HepG2 (cell line): Measurements from ENCODE around the gene SMIM36. TPM values are rescaled to one million over a fixed set of nuclear protein-coding genes. Genes with fewer than 3 reads are reported as not detected.

ENCODE experiments used
- ARNT2 ChIP-seq: sonication (generic); formaldehyde crosslinking; IDR thresholded peaks from 2 replicates; pipeline ENCODE4 v1.8.0; 2022; ENCODE audit warnings: mild to moderate bottlenecking, low read depth, missing genetic modification reagents, moderate library complexity
- ELF4 ChIP-seq: sonication (generic); formaldehyde crosslinking; IDR thresholded peaks from 2 replicates; pipeline ENCODE4 v1.5.0; 2020; ENCODE audit warnings: missing genetic modification reagents, mild to moderate bottlenecking, moderate library complexity, borderline replicate concordance
- HOXA3 ChIP-seq: sonication (generic); formaldehyde crosslinking; IDR thresholded peaks from 2 replicates; pipeline ENCODE4 v1.5.0; 2020; ENCODE audit warnings: missing genetic modification reagents
- HOXA7 ChIP-seq: sonication (generic); formaldehyde crosslinking; IDR thresholded peaks from 2 replicates; pipeline ENCODE4 v1.8.1; 2022; ENCODE audit warnings: mild to moderate bottlenecking, missing genetic modification reagents, moderate library complexity
- ISX ChIP-seq: sonication (generic); formaldehyde crosslinking; conservative IDR thresholded peaks from 2 replicates; pipeline ENCODE4 v1.5.0; 2020; ENCODE audit warnings: missing genetic modification reagents
- RFXANK ChIP-seq: IDR thresholded peaks from 2 replicates; pipeline ENCODE4 v1.6.1; 2016
- ZBTB7B ChIP-seq: sonication (generic); formaldehyde crosslinking; IDR thresholded peaks from 2 replicates; pipeline ENCODE4 v1.4.0; 2020; ENCODE audit warnings: missing genetic modification reagents
- ZFP36L1 ChIP-seq: sonication (generic); formaldehyde crosslinking; IDR thresholded peaks from 2 replicates; pipeline ENCODE4 v1.8.0; 2022; ENCODE audit warnings: mild to moderate bottlenecking, missing genetic modification reagents, moderate library complexity
- ZNF547 ChIP-seq: sonication (generic); formaldehyde crosslinking; IDR thresholded peaks from 2 replicates; pipeline ENCODE4 v1.5.1; 2020; ENCODE audit warnings: mild to moderate bottlenecking, missing genetic modification reagents
- ZNF777 ChIP-seq: sonication (generic); formaldehyde crosslinking; IDR thresholded peaks from 2 replicates; pipeline ENCODE4 v1.4.0; 2020; ENCODE audit warnings: missing genetic modification reagents
- ZNF792 ChIP-seq: IDR thresholded peaks from 2 replicates; pipeline ENCODE4 v1.6.1; 2016
- polyA plus RNA-seq, 8 experiments: library from polyadenylated mRNA; depleted of rRNA in 3 of 8; stranded (reverse) in 7 of 8; unstranded in 1 of 8; fragments of >200 nt; fragmentation: Illumina TruSeq in 4 of 8; extraction: Trizol in 4 of 8; gene quantifications; 2 replicates each; pipeline versions ENCODE4 v1.2.1 to v1.2.3, GENCODE V29; 2011 to 2016; ENCODE audit warnings: low read depth in 4 of 8, missing spikeins in 1 of 8, mixed read lengths in 1 of 8; ENCODE audit not compliant: insufficient read depth in 1 of 8
- total RNA-seq, 5 experiments: library from RNA; depleted of rRNA; stranded (reverse); fragments of >200 nt; fragmentation: Illumina TruSeq; extraction: Trizol; gene quantifications; 2 replicates each; pipeline ENCODE4 v1.2.3, GENCODE V29; 2016; ENCODE audit warnings: low read depth in 1 of 5
- TF ChIP-seq, protein P1 (sequence below): sonication (generic); formaldehyde crosslinking; IDR thresholded peaks from 2 replicates; pipeline ENCODE4 v1.4.0; 2020; ENCODE audit warnings: missing genetic modification reagents, borderline replicate concordance
- TF ChIP-seq, protein P2 (sequence below): sonication (generic); formaldehyde crosslinking; IDR thresholded peaks from 2 replicates; pipeline ENCODE4 v1.4.0; 2020; ENCODE audit warnings: missing genetic modification reagents
- TF ChIP-seq, protein P3 (sequence below): sonication (generic); formaldehyde crosslinking; IDR thresholded peaks from 2 replicates; pipeline ENCODE4 v1.4.0; 2020; ENCODE audit warnings: missing genetic modification reagents, mild to moderate bottlenecking, borderline replicate concordance
- TF ChIP-seq, protein P4 (sequence below): sonication (generic); formaldehyde crosslinking; IDR thresholded peaks from 2 replicates; pipeline ENCODE4 v1.5.1; 2020; ENCODE audit warnings: mild to moderate bottlenecking, missing genetic modification reagents, moderate library complexity
- TF ChIP-seq, protein P5 (sequence below): IDR thresholded peaks from 2 replicates; pipeline ENCODE4 v1.6.1; 2016; ENCODE audit warnings: missing compliant biosample characterization, missing genetic modification reagents, borderline replicate concordance

The SMIM36 gene
- total and polyA plus RNA-seq, 2 of the 13 experiments (the other 11 are each of a cell fraction or from before 2014, with no cell fraction given) = not detected

DNA sequence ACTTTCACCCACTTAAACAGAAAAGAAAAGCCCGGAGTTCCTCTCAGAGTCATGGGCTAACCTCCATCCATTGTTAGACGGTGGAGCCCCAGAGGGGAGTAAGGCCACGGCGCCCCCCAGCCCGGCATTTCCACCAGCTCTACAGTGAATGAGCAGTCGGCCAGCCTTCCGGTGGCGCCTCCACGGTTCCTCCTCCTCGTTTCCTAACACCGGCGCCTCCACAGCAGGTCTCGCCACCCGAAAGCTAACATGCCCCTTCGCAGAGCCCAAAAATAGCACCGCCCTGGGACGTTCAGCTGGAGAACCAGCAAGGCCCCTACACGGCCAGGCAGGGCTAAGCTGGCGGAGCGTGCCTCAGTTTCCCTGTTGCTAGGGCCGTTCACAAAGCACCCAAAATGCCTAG is 90.5 kb downstream of the SMIM36 start (continued):
- TF ChIP-seq, protein P1, sequence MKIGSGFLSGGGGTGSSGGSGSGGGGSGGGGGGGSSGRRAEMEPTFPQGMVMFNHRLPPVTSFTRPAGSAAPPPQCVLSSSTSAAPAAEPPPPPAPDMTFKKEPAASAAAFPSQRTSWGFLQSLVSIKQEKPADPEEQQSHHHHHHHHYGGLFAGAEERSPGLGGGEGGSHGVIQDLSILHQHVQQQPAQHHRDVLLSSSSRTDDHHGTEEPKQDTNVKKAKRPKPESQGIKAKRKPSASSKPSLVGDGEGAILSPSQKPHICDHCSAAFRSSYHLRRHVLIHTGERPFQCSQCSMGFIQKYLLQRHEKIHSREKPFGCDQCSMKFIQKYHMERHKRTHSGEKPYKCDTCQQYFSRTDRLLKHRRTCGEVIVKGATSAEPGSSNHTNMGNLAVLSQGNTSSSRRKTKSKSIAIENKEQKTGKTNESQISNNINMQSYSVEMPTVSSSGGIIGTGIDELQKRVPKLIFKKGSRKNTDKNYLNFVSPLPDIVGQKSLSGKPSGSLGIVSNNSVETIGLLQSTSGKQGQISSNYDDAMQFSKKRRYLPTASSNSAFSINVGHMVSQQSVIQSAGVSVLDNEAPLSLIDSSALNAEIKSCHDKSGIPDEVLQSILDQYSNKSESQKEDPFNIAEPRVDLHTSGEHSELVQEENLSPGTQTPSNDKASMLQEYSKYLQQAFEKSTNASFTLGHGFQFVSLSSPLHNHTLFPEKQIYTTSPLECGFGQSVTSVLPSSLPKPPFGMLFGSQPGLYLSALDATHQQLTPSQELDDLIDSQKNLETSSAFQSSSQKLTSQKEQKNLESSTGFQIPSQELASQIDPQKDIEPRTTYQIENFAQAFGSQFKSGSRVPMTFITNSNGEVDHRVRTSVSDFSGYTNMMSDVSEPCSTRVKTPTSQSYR (CRISPR knock-in tag) = no peak
- 0 out of 2 replicates have a peak, but pooled peaks have one; percentile 47 for TF ChIP-seq ZFP36L1 (CRISPR knock-in tag)
- TF ChIP-seq, protein P2, sequence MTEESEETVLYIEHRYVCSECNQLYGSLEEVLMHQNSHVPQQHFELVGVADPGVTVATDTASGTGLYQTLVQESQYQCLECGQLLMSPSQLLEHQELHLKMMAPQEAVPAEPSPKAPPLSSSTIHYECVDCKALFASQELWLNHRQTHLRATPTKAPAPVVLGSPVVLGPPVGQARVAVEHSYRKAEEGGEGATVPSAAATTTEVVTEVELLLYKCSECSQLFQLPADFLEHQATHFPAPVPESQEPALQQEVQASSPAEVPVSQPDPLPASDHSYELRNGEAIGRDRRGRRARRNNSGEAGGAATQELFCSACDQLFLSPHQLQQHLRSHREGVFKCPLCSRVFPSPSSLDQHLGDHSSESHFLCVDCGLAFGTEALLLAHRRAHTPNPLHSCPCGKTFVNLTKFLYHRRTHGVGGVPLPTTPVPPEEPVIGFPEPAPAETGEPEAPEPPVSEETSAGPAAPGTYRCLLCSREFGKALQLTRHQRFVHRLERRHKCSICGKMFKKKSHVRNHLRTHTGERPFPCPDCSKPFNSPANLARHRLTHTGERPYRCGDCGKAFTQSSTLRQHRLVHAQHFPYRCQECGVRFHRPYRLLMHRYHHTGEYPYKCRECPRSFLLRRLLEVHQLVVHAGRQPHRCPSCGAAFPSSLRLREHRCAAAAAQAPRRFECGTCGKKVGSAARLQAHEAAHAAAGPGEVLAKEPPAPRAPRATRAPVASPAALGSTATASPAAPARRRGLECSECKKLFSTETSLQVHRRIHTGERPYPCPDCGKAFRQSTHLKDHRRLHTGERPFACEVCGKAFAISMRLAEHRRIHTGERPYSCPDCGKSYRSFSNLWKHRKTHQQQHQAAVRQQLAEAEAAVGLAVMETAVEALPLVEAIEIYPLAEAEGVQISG (CRISPR knock-in tag) = no peak
- TF ChIP-seq ZNF547 (CRISPR knock-in tag) = peak; percentile 20; the same call in 1 of the 2 replicates
- TF ChIP-seq, protein P3, sequence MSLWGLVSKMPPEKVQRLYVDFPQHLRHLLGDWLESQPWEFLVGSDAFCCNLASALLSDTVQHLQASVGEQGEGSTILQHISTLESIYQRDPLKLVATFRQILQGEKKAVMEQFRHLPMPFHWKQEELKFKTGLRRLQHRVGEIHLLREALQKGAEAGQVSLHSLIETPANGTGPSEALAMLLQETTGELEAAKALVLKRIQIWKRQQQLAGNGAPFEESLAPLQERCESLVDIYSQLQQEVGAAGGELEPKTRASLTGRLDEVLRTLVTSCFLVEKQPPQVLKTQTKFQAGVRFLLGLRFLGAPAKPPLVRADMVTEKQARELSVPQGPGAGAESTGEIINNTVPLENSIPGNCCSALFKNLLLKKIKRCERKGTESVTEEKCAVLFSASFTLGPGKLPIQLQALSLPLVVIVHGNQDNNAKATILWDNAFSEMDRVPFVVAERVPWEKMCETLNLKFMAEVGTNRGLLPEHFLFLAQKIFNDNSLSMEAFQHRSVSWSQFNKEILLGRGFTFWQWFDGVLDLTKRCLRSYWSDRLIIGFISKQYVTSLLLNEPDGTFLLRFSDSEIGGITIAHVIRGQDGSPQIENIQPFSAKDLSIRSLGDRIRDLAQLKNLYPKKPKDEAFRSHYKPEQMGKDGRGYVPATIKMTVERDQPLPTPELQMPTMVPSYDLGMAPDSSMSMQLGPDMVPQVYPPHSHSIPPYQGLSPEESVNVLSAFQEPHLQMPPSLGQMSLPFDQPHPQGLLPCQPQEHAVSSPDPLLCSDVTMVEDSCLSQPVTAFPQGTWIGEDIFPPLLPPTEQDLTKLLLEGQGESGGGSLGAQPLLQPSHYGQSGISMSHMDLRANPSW (CRISPR knock-in tag) = no peak
- peak; percentile 9; the same call in 1 of the 2 replicates for TF ChIP-seq ZNF792 (CRISPR knock-in tag)
- no peak for TF ChIP-seq RFXANK (CRISPR knock-in tag)
- no peak for TF ChIP-seq HOXA7 (CRISPR knock-in tag)
- TF ChIP-seq, protein P4, sequence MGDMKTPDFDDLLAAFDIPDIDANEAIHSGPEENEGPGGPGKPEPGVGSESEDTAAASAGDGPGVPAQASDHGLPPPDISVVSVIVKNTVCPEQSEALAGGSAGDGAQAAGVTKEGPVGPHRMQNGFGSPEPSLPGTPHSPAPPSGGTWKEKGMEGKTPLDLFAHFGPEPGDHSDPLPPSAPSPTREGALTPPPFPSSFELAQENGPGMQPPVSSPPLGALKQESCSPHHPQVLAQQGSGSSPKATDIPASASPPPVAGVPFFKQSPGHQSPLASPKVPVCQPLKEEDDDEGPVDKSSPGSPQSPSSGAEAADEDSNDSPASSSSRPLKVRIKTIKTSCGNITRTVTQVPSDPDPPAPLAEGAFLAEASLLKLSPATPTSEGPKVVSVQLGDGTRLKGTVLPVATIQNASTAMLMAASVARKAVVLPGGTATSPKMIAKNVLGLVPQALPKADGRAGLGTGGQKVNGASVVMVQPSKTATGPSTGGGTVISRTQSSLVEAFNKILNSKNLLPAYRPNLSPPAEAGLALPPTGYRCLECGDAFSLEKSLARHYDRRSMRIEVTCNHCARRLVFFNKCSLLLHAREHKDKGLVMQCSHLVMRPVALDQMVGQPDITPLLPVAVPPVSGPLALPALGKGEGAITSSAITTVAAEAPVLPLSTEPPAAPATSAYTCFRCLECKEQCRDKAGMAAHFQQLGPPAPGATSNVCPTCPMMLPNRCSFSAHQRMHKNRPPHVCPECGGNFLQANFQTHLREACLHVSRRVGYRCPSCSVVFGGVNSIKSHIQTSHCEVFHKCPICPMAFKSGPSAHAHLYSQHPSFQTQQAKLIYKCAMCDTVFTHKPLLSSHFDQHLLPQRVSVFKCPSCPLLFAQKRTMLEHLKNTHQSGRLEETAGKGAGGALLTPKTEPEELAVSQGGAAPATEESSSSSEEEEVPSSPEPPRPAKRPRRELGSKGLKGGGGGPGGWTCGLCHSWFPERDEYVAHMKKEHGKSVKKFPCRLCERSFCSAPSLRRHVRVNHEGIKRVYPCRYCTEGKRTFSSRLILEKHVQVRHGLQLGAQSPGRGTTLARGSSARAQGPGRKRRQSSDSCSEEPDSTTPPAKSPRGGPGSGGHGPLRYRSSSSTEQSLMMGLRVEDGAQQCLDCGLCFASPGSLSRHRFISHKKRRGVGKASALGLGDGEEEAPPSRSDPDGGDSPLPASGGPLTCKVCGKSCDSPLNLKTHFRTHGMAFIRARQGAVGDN (CRISPR knock-in tag) = peak; percentile 83; the same call in 1 of the 2 replicates
- no peak for TF ChIP-seq ISX (CRISPR knock-in tag)
- 0 out of 2 replicates have a peak, but pooled peaks have one; percentile 18 for TF ChIP-seq ARNT2
- TF ChIP-seq, protein P5, sequence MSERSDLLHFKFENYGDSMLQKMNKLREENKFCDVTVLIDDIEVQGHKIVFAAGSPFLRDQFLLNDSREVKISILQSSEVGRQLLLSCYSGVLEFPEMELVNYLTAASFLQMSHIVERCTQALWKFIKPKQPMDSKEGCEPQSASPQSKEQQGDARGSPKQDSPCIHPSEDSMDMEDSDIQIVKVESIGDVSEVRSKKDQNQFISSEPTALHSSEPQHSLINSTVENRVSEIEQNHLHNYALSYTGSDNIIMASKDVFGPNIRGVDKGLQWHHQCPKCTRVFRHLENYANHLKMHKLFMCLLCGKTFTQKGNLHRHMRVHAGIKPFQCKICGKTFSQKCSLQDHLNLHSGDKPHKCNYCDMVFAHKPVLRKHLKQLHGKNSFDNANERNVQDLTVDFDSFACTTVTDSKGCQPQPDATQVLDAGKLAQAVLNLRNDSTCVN = no peak
- peak; percentile 7; the same call in 1 of the 2 replicates for TF ChIP-seq ZBTB7B (CRISPR knock-in tag)
- TF ChIP-seq HOXA3 (CRISPR knock-in tag) = 0 out of 2 replicates have a peak, but pooled peaks have one; percentile 38
- TF ChIP-seq ELF4 (CRISPR knock-in tag) = 0 out of 2 replicates have a peak, but pooled peaks have one; percentile 69
- peak; percentile 73; the same call in 1 of the 2 replicates for TF ChIP-seq ZNF777 (CRISPR knock-in tag)
